Right ventricle myocardium inferior (tissue), 1 donor: Measurements from ENCODE around the gene STARD3. TPM values are rescaled to one million over a fixed set of nuclear protein-coding genes. Genes with fewer than 3 reads are reported as not detected.
A peak's percentile ranks its signal among the peaks of the same experiment; 100 is the strongest.

ENCODE experiments used
- ATAC-seq: fragments of 200-7000 bp; cut with Tn5 transposase; one replicate; pipeline ENCODE4 v1.9.1; 2020; ENCODE audit warnings: mild to moderate bottlenecking, moderate library complexity
- DNase-seq: peaks from one replicate; pipeline ENCODE4 v3.0.0; 2021; ENCODE audit errors: missing footprints
- intact Hi-C: fragments of 100-400 bp; cut with DNase I; formaldehyde crosslinking; loops from one replicate; pipeline ENCODE4 v1.11.0; 2022
- total RNA-seq: library from RNA; stranded (reverse); fragmentation: NEBNext Ultra II Directional; extraction: Animal tissue kit (Norgen Biotek cat#: 25700); gene quantifications from one replicate; pipeline ENCODE4 v1.2.1, GENCODE V29; 2021
- donor health status: DM: no; HTN: yes; CAD: no; lungs with severe emphysema.

The STARD3 gene
- total RNA-seq, 1 donor from 2014 or later, result 21.4 TPM

DNA sequence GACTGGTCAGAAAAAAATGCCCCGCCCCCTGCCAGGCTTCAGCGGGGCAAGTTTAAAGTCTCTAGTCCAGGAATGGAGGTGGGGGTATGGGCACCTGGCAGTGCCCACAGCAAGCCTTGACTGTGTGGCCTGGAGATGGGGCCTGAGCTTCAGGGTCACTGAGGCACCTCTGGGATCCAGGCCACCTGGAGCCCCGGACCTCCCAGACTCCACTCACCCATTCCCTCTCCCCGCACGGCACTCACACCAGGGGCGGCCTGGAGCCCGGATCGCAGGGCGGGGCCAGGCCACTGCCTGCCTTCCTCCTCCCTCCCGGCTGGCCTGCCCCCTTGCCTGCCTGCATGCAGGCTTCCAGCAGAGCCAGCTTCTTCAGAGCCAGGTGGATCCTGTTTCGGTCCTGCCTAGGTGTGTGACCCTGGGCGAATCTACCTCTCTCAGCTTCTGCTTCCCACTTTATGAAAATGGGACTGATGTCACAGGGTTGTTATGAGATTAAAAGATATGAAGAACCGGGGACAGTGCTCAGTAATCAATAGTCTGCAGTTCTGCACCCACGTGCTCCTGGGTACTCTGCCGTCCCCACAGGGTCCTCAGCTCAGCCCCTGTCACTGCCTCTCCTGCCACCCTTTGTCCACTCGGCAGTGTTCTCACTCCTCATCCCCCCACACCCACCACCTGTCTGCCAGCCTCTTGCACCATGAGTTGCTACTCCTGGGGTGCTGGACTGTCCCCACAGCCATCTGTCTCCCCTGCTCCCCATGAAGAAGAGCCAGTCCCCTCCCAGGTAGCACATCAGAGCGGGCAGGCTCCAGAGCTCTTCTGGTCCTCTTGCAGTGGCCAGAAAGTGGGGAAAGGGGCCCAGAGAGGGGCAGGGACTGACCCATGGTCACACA lies 27.0 kb downstream of the STARD3 start:
- ATAC-seq (peak; percentile 4), DNase-seq (no peak)
- intact Hi-C loops, result loop anchor here (5.0 kb wide), 1 partner anchor 88 kb away; no protein-coding TSS in a partner anchor

DNA sequence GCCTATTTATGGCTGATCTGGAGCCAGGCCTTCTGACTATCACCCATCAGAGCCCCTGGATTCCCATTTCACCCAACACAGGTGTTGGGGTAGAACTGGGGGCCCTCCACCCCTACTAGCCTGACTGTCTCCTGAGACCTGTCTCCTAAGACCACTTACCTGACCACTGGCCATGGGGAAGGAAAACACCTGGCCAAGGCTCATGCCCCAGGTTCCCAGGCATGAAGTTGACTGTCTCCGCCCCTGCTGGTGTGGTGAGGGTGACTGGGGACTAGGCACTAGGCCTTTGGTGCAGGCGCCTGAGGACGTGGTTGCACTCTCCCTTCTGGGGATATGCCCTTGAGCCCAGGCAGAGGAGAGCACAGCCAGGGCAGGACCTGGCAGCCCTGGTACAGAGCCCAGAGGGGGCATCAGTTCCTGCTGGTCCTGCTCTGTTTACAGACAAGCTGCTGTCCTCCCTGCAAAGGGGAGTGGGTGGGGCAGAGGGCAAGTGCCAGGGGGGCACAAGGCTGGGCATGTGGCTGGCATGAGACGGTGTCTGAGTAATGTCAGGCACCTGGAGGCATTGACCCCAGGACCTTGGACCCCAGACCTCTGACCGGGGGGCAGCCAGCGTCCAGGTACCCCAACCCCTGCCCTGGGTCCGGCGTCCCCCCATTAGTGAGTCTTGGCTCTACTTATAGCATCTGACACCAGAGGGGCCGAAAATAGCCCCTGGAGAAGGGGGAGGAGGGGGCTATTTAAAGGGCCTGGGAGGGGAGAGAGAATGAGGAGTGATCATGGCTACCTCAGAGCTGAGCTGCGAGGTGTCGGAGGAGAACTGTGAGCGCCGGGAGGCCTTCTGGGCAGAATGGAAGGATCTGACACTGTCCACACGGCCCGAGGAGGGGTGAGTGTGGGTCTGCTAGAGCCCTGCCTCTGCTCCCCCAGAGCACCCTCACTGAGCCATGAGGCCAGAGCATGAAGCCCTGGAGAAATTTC lies 27.9 kb downstream of the STARD3 start, which contains the start of gene TCAP:
Gene TCAP (plus strand): TSS at position 769 of the 981 bp plus-strand sequence. CDS start 11 bp downstream, at position 780.
- intact Hi-C loops, result loop anchor here (5.0 kb wide), 2 partner anchors 37 to 87 kb away; partner anchors contain the start of gene ERBB2
- ATAC-seq (peak; percentile 49), DNase-seq (peak; percentile 78)

DNA sequence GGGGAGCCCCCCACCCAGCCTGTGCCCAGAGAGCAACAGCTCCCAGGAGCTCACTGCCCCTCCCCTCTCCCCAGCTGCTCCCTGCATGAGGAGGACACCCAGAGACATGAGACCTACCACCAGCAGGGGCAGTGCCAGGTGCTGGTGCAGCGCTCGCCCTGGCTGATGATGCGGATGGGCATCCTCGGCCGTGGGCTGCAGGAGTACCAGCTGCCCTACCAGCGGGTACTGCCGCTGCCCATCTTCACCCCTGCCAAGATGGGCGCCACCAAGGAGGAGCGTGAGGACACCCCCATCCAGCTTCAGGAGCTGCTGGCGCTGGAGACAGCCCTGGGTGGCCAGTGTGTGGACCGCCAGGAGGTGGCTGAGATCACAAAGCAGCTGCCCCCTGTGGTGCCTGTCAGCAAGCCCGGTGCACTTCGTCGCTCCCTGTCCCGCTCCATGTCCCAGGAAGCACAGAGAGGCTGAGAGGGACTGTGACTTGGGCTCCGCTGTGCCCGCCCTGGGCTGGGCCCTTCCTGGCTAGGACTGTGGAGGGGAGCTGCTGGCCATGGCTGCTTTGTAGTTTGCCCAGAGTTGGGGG lies 28.8 kb downstream of the STARD3 start:
- DNase-seq, result no peak
- intact Hi-C loops, result loop anchor here (5.0 kb wide), 1 partner anchor 37 kb away; the partner anchor contains the start of gene ERBB2
- peak; percentile 0 for ATAC-seq

DNA sequence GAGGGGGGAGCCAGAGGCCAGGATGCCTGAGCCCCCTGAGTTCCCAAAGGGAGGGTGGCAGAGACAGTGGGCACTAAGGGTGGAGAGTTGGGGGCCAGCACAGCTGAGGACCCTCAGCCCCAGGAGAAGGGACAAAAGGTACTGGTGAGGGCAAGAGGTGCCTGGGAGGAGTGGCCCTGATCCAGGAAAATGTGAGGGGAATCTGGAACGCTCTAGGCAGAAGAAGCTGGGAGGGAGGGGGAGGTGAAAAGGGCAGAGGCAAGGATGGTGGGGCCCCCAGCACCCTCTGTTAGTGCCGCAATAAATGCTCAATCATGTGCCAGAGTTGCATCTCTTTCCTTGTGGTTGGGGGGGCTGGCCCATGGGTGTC lies 29.3 kb downstream of the STARD3 start:
- no peak for ATAC-seq
- intact Hi-C loops, result loop anchor here (5.0 kb wide), 1 partner anchor 36 kb away; the partner anchor contains the start of gene ERBB2
- no peak for DNase-seq

DNA sequence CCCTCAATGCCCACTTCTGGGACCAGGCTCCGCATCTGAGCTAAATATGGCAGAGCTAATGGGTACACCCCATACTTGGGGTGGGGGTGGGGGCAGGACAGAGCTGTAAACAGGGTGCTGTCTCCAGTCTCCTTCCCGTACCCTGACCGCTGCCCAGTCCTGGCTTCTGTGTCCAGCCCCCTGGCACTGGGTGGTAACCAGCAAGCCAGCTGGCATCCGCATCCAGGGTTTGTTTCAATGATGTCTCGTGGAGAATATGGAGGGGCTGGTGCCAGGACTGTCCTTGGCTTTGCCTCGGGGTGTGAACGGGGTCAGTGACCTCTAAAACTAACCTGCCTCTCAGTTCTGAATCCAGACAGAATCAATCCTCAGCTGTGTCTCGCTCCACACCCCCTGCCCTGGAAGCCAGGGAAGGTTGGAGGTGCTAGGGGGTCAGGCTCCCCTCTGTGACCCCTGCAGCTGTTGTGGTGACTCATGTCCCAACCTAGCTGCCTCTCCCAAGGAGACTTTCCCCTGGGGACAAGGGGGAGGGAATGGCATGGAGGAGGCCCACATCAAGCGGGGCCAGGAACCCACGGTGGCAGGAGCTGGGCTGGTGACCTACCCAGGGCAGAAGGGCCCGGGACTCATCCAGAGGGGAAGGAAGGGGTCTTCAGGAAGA lies 29.8 kb downstream of the STARD3 start:
- intact Hi-C loops, result loop anchor here (5.0 kb wide), 1 partner anchor 36 kb away; the partner anchor contains the start of gene ERBB2
- DNase-seq (peak; percentile 79), ATAC-seq (peak; percentile 55)

DNA sequence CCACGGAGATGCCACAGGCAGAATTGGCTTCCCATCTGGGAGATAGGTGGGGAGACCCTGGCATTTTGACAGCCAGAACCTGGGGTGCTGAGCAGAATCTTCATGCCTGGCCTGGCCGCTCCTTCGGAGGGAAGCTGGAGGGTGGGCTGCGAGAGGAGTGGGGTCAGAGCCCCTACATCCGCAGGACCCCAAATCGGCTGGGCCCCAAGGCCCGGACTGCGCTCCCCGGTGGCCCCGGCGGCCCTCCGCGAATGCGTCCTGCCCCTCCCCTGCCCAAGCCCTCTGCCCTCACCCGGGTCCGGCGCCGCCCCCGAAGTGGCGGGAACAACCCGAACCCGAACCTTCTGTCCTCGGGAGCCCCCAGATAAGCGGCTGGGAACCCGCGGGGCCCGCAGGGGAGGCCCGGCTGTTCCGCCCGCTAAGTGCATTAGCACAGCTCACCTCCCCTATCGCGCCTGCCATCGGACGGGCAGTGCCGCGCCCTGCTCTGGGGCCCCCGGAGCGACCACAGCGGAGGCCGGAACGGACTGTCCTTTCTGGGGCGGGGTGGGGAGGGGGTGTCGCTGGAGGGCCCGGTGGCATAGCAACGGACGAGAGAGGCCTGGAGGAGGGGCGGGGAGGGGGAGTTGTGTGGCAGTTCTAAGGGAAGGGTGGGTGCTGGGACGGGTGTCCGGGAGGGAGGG lies 30.5 kb downstream of the STARD3 start:
- intact Hi-C loops, result loop anchor here (5.0 kb wide), 1 partner anchor 35 kb away; the partner anchor contains the start of gene ERBB2
- DNase-seq, result peak; percentile 75
- peak; percentile 15 for ATAC-seq

DNA sequence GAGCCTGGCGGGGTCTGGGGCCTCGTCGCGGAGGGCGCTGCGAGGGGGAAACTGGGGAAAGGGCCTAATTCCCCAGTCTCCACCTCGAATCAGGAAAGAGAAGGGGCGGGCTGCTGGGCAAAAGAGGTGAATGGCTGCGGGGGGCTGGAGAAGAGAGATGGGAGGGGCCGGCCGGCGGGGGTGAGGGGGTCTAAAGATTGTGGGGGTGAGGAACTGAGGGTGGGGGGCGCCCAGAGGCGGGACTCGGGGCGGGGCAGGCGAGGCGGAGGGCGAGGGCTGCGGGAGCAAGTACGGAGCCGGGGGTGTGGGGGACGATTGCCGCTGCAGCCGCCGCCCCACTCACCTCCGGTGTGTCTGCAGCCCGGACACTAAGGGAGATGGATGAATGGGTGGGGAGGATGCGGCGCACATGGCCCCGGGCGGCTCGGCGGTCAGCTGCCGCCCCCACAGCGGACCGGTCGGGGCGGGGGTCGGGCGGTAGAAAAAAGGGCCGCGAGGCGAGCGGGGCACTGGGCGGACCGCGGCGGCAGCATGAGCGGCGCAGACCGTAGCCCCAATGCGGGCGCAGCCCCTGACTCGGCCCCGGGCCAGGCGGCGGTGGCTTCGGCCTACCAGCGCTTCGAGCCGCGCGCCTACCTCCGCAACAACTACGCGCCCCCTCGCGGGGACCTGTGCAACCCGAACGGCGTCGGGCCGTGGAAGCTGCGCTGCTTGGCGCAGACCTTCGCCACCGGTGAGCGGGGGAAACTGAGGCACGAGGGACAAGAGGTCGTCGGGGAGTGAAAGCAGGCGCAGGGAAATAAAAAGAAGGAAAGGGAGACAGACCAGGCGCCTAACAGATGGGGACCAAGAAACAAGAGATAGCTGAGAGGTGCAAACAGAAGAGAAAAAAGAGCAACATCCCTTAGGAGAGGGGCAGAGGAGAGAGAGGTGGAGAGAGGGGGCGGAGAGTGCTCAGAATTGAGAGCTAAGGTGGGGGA lies 31.3 kb downstream of the STARD3 start, which contains the start of gene PNMT:
Gene PNMT (plus strand): TSS at position 509 of the 980 bp plus-strand sequence. CDS start 23 bp downstream, at position 532.
- ATAC-seq (no peak), DNase-seq (peak; percentile 92)
- intact Hi-C loops, result loop anchor here (5.0 kb wide), 1 partner anchor 34 kb away; the partner anchor contains the start of gene ERBB2

DNA sequence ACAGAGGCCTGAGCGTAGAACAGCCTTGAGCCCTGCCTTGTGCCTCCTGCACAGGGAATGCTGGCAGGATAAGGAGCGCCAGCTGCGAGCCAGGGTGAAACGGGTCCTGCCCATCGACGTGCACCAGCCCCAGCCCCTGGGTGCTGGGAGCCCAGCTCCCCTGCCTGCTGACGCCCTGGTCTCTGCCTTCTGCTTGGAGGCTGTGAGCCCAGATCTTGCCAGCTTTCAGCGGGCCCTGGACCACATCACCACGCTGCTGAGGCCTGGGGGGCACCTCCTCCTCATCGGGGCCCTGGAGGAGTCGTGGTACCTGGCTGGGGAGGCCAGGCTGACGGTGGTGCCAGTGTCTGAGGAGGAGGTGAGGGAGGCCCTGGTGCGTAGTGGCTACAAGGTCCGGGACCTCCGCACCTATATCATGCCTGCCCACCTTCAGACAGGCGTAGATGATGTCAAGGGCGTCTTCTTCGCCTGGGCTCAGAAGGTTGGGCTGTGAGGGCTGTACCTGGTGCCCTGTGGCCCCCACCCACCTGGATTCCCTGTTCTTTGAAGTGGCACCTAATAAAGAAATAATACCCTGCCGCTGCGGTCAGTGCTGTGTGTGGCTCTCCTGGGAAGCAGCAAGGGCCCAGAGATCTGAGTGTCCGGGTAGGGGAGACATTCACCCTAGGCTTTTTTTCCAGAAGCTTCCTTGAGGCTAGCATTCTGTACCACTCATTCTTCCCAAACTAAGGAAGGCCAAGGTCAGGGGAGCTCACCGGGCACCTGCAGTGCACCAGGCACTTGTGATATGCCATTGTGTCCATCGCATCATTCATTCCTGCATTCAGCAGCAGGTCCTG lies 33.2 kb downstream of the STARD3 start:
- intact Hi-C loops, result loop anchor here (5.0 kb wide), 3 partner anchors 32 to 62 kb away; partner anchors contain the start of genes ERBB2, MIEN1 and STARD3
- DNase-seq (no peak), ATAC-seq (no peak)

DNA sequence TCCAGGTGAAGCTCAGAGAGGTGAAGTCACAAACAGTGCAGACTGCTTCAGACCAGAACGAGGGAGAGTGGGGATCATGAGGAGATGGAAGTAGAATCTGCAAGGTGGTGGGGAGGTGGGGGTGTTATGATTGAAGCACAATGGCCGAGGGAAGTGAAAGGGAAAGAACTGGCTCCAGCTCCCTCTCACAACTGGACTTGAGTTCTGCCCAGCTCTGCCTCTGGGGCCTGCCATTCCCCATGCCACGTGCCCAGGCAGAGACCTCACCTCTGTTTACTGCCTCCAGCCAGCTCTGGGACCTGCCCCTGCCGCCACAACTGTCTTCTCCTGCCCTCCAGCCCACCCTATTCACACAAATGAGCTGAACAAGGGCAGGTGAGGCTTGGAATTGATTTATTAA lies 33.8 kb downstream of the STARD3 start:
- DNase-seq, result no peak
- intact Hi-C loops, result loop anchor here (5.0 kb wide), 2 partner anchors 33 to 62 kb away; partner anchors contain the start of genes MIEN1 and STARD3

DNA sequence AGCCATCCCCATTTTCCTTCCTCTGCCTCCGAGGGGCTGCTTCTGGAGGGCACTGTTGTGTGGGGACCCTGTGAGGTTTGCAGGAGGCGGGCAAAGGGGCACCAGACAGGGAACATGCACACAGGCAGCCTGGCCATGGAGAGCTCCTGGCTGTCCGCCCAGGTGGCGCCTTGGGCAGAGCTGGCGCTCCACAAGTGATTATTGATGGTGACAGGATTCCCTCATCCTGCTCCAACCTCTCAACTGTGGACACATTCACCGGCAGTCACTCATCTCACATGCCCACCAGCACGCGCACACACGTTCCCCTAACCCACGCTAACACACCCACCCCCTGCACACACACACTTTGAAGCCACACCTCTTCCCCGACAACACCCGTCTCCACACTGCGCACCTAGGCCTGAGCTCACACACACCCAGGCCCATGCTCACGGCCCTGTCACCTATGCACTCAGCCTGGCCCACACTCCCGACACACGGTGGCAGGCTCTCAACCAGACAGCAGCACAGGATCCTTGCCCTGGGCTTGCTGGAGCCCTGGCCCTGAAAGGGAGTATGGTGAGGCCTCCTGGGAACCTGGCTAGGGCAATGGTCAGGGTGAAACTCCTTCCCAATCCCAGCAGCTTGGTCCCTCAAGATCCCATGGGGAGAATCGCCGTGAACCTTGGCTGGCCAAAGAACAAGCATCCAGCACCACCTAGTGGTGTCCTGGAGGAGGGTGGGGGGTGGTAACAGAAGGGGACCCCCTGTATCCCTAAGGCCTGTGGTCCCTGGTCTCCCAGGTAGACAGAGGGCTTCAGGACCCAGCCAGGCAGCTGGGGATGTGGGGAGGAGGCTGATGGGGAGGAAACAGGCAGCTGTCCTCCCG lies 34.9 kb downstream of the STARD3 start:
- DNase-seq, result no peak
- ATAC-seq, result peak; percentile 21
- intact Hi-C loops, result loop anchor here (5.0 kb wide), 2 partner anchors 35 to 60 kb away; partner anchors contain the start of genes MIEN1 and STARD3

More for the DNA sequence above, 33.8 kb downstream of the STARD3 start:
- no peak for ATAC-seq

DNA sequence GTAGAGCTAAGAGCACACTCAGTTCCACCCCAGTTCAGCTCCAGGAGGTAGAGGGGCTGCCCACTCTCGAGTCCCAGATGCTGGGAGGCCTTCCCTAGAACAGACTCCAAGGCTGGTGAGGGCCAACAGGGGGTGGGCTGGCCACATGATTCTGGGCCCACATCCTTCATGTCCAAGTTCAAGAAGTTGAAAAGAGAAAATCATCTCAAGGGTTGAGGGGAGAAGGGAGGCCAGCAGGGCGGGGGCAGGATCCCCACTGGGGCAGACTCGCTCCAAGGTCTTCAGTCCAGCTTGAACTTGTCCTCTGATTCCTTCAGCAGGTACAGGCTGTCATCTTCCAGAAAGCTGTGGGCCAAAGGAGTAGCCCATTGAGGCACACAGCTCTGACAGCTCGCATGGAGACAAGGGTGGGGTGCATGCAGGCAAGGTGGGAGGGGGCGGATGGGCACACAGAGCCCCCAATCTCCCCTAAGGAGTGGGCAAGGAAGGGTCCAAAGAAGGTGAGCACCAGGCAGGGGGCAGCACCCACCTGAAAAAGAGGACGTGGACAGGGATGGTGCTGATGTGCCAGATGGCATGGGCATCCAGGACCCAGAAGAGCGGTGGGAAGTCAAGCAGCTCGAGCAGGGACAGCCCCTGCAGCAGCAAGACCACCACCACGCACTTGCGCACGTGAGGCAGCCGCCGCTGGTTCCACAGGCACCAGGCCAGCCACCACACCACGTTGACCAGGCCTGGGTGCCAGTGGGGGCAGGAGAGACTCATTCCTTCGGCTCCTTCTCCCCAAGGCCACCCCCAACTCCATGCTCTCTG lies 35.8 kb downstream of the STARD3 start:
- no peak for ATAC-seq

DNA sequence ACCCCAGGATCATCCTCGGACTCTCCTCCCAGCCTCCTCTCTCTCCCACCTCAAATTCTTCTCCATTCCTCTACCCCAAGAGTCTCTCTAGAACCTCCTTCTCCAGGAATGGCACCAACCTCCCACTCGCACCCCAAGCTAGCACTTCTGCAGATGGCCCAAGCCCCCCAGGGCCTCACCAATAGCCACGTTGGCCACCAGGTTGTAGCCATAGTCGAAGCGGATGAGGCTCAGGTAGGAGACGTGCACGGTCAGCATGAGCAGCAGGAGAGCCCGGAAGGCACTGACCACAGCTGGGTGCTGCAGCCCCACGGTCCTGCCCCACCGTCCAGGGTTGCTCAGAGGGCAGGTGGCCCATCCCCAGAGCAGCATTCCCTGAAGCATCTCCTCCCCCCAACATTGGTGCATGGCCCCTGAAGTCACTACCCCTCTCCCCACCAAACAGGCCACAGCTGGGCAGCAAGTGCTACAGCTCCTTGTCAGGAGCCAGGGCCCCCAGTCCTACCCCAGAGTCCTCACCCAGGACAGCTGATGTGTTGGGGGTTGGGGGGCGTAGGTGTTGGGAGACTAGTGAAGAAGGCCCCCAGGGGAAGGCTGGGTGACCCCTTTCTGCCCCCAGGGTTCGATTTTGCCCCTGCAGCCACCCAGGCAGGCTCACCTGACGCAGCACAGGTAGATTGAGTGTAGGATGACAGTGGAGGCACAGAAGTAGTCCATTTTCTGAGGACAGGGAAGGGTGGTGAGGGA lies 36.6 kb downstream of the STARD3 start:
- ATAC-seq (no peak), DNase-seq (no peak)
- intact Hi-C loops, result loop anchor here (5.0 kb wide), 2 partner anchors 36 to 59 kb away; partner anchors contain the start of genes MIEN1 and STARD3

More for the DNA sequence above, 35.8 kb downstream of the STARD3 start:
- DNase-seq, result no peak
- intact Hi-C loops, result loop anchor here (5.0 kb wide), 2 partner anchors 35 to 60 kb away; partner anchors contain the start of genes MIEN1 and STARD3
